Measurements from ENCODE around the gene HDDC2.

Gene HDDC2

DNA sequence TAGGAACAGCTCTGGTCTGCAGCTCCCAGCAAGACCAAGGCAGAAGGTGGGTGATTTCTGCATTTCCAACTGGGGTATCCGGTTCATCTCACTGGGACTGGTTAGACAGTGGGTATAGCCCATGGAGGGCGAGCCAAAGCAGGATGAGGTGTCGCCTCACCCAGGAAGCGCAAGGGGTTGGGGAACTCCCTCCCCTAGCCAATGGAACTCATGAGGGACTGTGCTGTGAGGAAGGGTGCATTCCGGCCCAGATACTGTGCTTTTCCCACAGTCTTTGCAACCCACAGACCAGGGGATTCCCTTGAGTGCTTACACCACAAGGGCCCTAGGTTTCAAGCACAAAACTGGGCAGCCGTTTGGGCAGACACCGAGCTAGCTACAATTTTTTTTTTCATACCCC, 21.8 kb downstream of the HDDC2 start:
- Histone ChIP-seq H3K9me3 (ENCODE audit: control insufficient read depth, low read length) (no peaks in the 10 kb centered on the region), H3K27me3 (ENCODE audit: control insufficient read depth, insufficient read depth, low read length) (no peaks in the 10 kb centered on the region), H3K9ac (ENCODE audit: low read length) (no peak overlapping the region), H3K36me3 (ENCODE audit: control insufficient read depth, insufficient read depth, low read length) (peaks cover 6% of the 10 kb centered on the region), H3K4me3 (ENCODE audit: low read length) (no peak overlapping the region), H3K4me1 (ENCODE audit: control insufficient read depth, insufficient read depth, low read length) (no peaks in the 10 kb centered on the region)

DNA sequence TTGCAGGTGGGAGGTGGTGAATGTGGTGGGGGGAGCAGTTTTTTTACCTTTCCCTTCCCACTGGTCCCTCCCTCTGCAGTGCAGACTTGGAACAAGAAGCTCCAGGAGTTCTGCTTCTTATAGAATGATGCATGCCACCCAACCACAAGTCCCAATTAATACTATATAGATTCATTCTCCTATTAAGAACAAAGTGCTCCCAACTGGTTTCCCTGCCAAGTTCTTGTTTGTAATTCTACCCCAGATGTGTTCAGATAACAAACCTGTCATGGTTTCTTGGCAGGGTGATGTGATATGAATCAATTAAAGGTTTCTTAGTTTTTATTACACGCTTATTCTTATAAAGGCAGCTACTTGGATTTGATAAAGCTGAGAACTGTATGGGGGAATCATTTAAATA, 23.9 kb downstream of the HDDC2 start:
- no peaks in the 10 kb centered on the region for H3K9me3 ChIP-seq (ENCODE audit: control insufficient read depth, low read length)
- no peaks in the 10 kb centered on the region for H3K4me1 ChIP-seq (ENCODE audit: control insufficient read depth, insufficient read depth, low read length)
- no peak overlapping the region for H3K4me3 ChIP-seq (ENCODE audit: low read length)
- H3K27me3 ChIP-seq (ENCODE audit: control insufficient read depth, insufficient read depth, low read length): no peaks in the 10 kb centered on the region
- peaks cover 9% of the 10 kb centered on the region for H3K36me3 ChIP-seq (ENCODE audit: control insufficient read depth, insufficient read depth, low read length)
- no peak overlapping the region for H3K9ac ChIP-seq (ENCODE audit: low read length)

DNA sequence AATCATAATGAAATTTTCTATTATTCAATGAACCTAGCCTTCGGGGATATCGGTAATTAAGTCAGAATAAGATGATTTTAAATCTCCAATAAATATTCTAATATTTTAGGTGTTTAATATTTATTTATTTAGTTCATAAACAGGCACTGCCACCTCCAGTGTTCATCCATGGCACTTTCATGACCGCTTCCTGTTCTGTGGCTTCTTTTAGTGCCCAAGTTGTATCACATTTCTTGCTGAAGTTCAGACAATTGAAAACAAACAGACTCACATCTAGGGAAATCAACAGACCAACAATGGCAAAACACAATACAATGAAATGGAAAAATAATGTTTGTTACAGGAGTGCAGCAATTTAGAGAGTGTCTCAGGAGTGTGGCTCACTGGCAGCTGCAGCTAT, 26.0 kb downstream of the HDDC2 start:
- Histone ChIP-seq H3K9ac (ENCODE audit: low read length) (no peak overlapping the region), H3K4me3 (ENCODE audit: low read length) (no peak overlapping the region), H3K9me3 (ENCODE audit: control insufficient read depth, low read length) (no peaks in the 10 kb centered on the region), H3K4me1 (ENCODE audit: control insufficient read depth, insufficient read depth, low read length) (no peaks in the 10 kb centered on the region), H3K27me3 (ENCODE audit: control insufficient read depth, insufficient read depth, low read length) (no peaks in the 10 kb centered on the region), H3K36me3 (ENCODE audit: control insufficient read depth, insufficient read depth, low read length) (peaks cover 10% of the 10 kb centered on the region)

DNA sequence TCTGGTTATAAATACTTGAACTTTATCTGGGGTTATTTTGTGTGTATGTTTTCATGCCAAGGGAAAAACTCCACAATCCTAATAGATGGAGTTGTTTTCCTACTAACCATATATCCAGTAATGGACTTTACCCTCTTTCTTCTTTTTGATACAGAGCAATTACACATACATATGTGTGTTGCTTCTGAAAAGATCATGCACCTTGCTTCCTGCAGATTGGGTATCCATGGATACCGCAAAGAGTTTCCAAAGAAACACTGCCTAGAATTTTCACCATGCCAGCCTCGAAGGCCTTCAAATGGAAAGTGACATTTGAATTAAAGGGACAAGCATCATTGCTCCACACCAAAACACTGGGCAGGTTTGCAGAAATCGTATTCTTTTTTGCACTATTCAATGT, 26.8 kb downstream of the HDDC2 start:
- H3K36me3 ChIP-seq (ENCODE audit: control insufficient read depth, insufficient read depth, low read length): peaks cover 10% of the 10 kb centered on the region
- H3K27me3 ChIP-seq (ENCODE audit: control insufficient read depth, insufficient read depth, low read length): no peaks in the 10 kb centered on the region
- no peak overlapping the region for H3K4me3 ChIP-seq (ENCODE audit: low read length)
- H3K9me3 ChIP-seq (ENCODE audit: control insufficient read depth, low read length): no peaks in the 10 kb centered on the region
- no peaks in the 10 kb centered on the region for H3K4me1 ChIP-seq (ENCODE audit: control insufficient read depth, insufficient read depth, low read length)
- H3K9ac ChIP-seq (ENCODE audit: low read length): no peak overlapping the region

DNA sequence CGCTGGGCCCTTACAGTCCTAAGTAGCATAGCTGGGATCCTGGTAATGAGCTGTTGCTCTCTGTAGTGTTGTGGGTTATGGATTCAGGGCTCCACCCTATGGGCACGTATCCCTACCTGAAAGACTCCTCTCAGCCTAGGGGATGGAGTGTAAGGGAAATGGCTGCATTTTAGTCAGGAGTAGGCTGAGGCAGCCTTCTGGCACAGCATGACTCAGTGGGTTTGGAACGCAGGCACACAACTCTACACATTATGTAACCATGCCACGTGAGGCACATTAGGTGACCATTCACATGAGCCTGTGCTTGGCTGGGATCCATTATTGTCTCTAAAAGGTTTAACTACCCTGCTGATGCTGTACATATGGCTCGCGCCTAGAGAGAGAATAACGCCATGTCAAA, 27.8 kb downstream of the HDDC2 start:
- no peak overlapping the region for H3K9ac ChIP-seq (ENCODE audit: low read length)
- H3K9me3 ChIP-seq (ENCODE audit: control insufficient read depth, low read length): no peaks in the 10 kb centered on the region
- H3K4me3 ChIP-seq (ENCODE audit: low read length): no peak overlapping the region
- H3K27me3 ChIP-seq (ENCODE audit: control insufficient read depth, insufficient read depth, low read length): no peaks in the 10 kb centered on the region
- no peaks in the 10 kb centered on the region for H3K4me1 ChIP-seq (ENCODE audit: control insufficient read depth, insufficient read depth, low read length)
- H3K36me3 ChIP-seq (ENCODE audit: control insufficient read depth, insufficient read depth, low read length): peaks cover 10% of the 10 kb centered on the region

DNA sequence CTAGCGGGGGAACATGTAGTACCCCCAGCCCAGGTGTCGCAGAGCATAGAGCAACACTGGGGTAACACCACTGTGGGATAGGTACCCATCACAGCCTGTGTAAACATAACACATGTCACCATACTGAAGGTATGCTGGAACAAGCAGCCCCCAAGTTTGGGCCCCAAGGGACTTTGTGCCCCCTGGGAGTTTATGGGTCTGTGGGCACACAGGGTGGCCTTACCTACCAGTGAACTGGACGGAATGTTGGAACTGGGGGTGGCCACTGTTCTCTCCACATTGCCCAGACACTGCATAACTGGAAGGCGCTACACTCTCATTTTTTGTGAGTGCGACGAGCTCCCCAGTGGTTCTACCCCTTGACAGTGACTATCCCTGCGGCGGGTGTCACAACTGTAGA, 28.5 kb downstream of the HDDC2 start:
- Histone ChIP-seq H3K4me3 (ENCODE audit: low read length) (no peak overlapping the region), H3K4me1 (ENCODE audit: control insufficient read depth, insufficient read depth, low read length) (no peaks in the 10 kb centered on the region), H3K27me3 (ENCODE audit: control insufficient read depth, insufficient read depth, low read length) (no peaks in the 10 kb centered on the region), H3K9ac (ENCODE audit: low read length) (no peak overlapping the region), H3K36me3 (ENCODE audit: control insufficient read depth, insufficient read depth, low read length) (peaks cover 10% of the 10 kb centered on the region), H3K9me3 (ENCODE audit: control insufficient read depth, low read length) (no peaks in the 10 kb centered on the region)

DNA sequence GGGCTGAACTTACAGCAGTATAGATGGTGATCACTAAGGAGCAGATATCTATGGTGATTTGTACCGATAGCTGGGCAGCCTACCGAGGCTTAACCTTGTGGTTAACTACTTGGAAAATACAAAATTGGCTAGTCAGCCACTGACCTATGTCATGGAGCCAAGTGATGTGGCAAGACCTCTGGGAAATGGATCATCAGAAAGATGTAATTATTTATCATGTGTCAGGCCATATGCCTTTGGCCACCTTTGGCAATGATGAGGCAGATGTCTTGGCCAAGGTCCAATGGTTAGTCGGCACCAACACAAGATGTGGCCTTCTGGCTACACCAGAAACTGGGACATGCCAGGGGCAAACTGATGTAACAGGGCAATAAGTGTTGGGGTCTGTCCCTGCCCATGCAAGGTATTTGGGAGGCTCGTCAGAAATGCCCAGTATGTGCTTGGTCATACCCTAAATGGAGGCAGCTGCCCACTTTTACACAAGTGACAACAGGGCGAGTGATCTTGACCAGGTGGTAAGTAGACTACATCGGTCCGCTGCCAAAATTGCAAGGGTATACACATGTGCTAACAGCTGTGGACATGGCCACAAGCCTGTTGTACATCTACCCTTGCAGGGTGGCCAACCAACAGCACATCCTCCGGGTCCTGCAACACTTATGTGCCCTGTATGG, 30.1 kb downstream of the HDDC2 start:
- Histone ChIP-seq H3K36me3 (ENCODE audit: control insufficient read depth, insufficient read depth, low read length) (peaks cover 10% of the 10 kb centered on the region), H3K4me1 (ENCODE audit: control insufficient read depth, insufficient read depth, low read length) (no peaks in the 10 kb centered on the region), H3K9ac (ENCODE audit: low read length) (no peak overlapping the region)

DNA sequence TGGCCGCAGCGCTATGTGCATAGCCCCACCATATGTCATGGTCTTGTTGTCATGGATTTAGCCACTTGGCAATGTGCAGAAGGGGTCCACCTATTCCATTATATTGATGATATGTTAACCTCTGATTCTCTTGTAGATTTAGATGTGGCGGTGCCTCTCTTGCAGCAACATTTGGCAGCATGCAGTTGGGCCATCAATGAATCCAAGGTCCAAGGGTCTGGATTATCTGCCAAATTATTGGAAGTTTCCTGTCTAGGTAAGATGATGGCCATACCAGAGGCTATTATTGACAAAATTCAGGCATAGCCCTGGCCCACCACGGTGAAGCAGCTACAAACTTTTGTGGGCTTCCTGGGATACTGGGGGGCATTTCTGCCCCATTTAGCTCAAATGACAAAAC, 31.4 kb downstream of the HDDC2 start:
- H3K4me1 ChIP-seq (ENCODE audit: control insufficient read depth, insufficient read depth, low read length): no peaks in the 10 kb centered on the region
- H3K36me3 ChIP-seq (ENCODE audit: control insufficient read depth, insufficient read depth, low read length): peaks cover 5% of the 10 kb centered on the region
- H3K9me3 ChIP-seq (ENCODE audit: control insufficient read depth, low read length): no peaks in the 10 kb centered on the region
- H3K4me3 ChIP-seq (ENCODE audit: low read length): no peak overlapping the region
- H3K27me3 ChIP-seq (ENCODE audit: control insufficient read depth, insufficient read depth, low read length): no peaks in the 10 kb centered on the region
- H3K9ac ChIP-seq (ENCODE audit: low read length): no peak overlapping the region

More for the DNA sequence above, 30.1 kb downstream of the HDDC2 start:
- Histone ChIP-seq H3K27me3 (ENCODE audit: control insufficient read depth, insufficient read depth, low read length) (no peaks in the 10 kb centered on the region), H3K4me3 (ENCODE audit: low read length) (no peak overlapping the region), H3K9me3 (ENCODE audit: control insufficient read depth, low read length) (no peaks in the 10 kb centered on the region)

DNA sequence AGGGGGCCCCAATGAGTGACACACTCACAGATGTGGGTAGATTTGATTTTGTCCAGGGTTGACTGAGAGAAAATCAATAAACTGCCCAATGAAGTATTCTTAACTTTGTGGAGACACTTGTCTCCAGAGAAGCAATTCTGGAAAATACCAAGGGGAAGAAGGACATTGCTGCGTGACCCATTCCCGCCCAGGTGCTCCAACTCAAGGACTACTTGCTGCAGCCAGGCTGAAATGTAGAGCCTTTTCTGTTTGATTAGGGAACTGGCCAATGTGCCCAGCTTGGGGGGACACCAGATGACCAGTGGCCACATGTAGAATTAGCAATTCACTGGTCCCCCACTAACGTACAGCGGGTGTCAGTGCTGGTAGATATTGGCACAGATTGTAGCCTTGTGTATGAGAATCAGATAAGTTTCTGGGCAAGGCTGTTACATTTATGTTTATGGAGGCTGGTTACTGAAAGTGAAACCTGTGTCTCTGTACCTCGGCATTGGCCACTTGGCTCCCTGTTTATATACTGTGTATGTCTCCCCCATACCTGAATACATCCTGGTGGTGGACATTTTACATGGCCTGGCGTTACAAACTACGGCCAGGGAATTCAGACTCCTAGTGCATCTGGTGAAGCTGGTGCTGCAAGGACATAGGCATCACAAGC, 32.3 kb downstream of the HDDC2 start:
- no peaks in the 10 kb centered on the region for H3K27me3 ChIP-seq (ENCODE audit: control insufficient read depth, insufficient read depth, low read length)
- H3K9me3 ChIP-seq (ENCODE audit: control insufficient read depth, low read length): no peaks in the 10 kb centered on the region
- no peak overlapping the region for H3K9ac ChIP-seq (ENCODE audit: low read length)
- H3K36me3 ChIP-seq (ENCODE audit: control insufficient read depth, insufficient read depth, low read length): peaks cover 5% of the 10 kb centered on the region
- no peak overlapping the region for H3K4me3 ChIP-seq (ENCODE audit: low read length)
- H3K4me1 ChIP-seq (ENCODE audit: control insufficient read depth, insufficient read depth, low read length): no peaks in the 10 kb centered on the region

DNA sequence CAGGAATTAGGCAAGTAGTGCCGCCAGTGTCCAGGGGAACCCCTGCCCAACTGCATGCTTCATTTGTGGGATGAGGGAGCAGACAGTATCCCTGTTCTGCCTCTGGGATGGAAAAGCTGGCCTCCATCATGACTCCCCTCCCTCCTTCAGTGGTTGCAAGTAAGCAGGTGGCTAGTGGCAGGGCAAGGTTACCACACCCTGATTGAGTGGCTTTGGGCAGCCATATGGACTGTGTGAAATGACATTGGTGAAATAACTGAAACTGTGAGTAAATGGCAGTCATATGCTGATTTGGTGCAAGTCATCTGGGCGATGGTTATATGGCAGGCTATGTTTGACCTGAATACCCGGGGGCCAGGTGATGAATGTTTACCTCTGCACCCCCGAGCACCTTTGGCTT, 33.0 kb downstream of the HDDC2 start:
- H3K4me1 ChIP-seq (ENCODE audit: control insufficient read depth, insufficient read depth, low read length): no peaks in the 10 kb centered on the region
- no peaks in the 10 kb centered on the region for H3K9me3 ChIP-seq (ENCODE audit: control insufficient read depth, low read length)
- no peaks in the 10 kb centered on the region for H3K27me3 ChIP-seq (ENCODE audit: control insufficient read depth, insufficient read depth, low read length)
- no peak overlapping the region for H3K4me3 ChIP-seq (ENCODE audit: low read length)
- no peak overlapping the region for H3K9ac ChIP-seq (ENCODE audit: low read length)
- peaks cover 5% of the 10 kb centered on the region for H3K36me3 ChIP-seq (ENCODE audit: control insufficient read depth, insufficient read depth, low read length)

DNA sequence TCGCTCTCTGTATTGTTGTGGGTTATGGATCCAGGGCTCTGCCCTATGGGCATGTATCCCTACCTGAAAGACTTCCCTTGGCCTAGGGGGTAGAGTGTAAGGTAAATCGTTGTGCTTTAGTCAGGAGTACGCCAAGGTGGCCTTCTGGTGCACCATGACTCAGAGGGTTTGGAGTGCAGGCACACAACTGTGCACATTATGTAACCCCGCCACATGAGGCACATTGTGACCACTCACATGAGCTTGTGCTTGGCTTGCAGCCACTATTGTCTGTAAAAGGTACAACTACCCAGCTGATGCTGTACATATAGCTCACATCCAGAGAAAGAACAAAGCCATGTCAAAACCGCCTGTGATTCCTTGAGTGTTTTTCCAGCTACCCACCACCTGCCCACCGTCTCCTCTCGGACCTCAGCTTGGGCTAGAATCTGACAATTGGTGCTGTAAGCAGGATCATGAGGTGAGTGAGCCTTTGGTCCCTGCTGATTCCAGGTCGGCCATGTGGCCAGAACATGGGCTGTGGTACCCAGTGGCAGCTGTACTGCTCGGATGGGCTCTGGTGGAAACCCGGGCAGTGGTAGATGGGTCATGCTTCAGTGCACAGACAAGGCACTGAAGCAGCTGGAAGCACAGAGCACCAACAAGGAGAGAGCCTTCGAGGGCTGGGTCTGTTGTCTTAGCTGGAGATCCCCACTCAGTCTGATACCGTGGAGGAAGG, 33.8 kb downstream of the HDDC2 start:
- no peak overlapping the region for H3K4me3 ChIP-seq (ENCODE audit: low read length)
- no peaks in the 10 kb centered on the region for H3K27me3 ChIP-seq (ENCODE audit: control insufficient read depth, insufficient read depth, low read length)

DNA sequence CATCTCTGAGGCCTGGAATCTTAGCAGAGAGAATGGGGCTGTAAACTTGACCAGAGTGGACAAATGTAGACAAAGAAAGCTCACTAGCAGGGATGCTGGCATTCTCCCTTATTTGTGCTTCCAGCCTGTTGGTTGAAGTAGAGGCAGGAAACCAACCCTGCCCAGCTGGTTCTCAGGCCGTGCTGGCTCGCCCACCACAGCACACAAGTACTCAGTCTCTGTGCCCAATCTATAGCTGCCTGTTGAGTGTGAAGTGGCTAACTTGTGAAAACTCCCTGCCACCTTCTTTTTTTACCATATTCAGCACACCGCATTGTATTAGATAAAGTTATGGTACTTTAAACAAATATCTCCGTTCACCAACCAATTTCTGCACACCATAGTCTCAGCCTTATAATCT, 37.3 kb downstream of the HDDC2 start:
- H3K9ac ChIP-seq (ENCODE audit: low read length): no peak overlapping the region
- no peaks in the 10 kb centered on the region for H3K4me1 ChIP-seq (ENCODE audit: control insufficient read depth, insufficient read depth, low read length)
- no peaks in the 10 kb centered on the region for H3K27me3 ChIP-seq (ENCODE audit: control insufficient read depth, insufficient read depth, low read length)
- H3K36me3 ChIP-seq (ENCODE audit: control insufficient read depth, insufficient read depth, low read length): no peaks in the 10 kb centered on the region
- no peaks in the 10 kb centered on the region for H3K9me3 ChIP-seq (ENCODE audit: control insufficient read depth, low read length)
- H3K4me3 ChIP-seq (ENCODE audit: low read length): no peak overlapping the region

More for the DNA sequence above, 33.8 kb downstream of the HDDC2 start:
- Histone ChIP-seq H3K9ac (ENCODE audit: low read length) (no peak overlapping the region), H3K9me3 (ENCODE audit: control insufficient read depth, low read length) (no peaks in the 10 kb centered on the region), H3K4me1 (ENCODE audit: control insufficient read depth, insufficient read depth, low read length) (no peaks in the 10 kb centered on the region), H3K36me3 (ENCODE audit: control insufficient read depth, insufficient read depth, low read length) (peaks cover 3% of the 10 kb centered on the region)

Measured in mucosa of stomach (tissue), 1 donor.